Breast epithelium (tissue), 3 donors: ENCODE measurements around the gene PCARE.

Experiments used
- POLR2A ChIP-seq: fragments of 450-650 bp; IDR thresholded peaks from one replicate; pipeline ENCODE4 v1.6.1; 2016; ENCODE audit warnings: antibody characterized with exemption, mild to moderate bottlenecking, moderate library complexity
- POLR2AphosphoS5 ChIP-seq, 3 donors: sonication (generic); formaldehyde crosslinking; IDR thresholded peaks; one replicate each; pipeline ENCODE4 v1.6.1; 2017; ENCODE audit warnings: antibody characterized with exemption in 3 of 3
- TF ChIP-seq, protein P1 (sequence below), 3 donors: fragments of 450-650 bp; IDR thresholded peaks; one replicate each; pipeline ENCODE4 v1.5.1; 2016 to 2017; ENCODE audit warnings: antibody characterized with exemption in 3 of 3, mild to moderate bottlenecking in 3 of 3, moderate library complexity in 3 of 3

DNA sequence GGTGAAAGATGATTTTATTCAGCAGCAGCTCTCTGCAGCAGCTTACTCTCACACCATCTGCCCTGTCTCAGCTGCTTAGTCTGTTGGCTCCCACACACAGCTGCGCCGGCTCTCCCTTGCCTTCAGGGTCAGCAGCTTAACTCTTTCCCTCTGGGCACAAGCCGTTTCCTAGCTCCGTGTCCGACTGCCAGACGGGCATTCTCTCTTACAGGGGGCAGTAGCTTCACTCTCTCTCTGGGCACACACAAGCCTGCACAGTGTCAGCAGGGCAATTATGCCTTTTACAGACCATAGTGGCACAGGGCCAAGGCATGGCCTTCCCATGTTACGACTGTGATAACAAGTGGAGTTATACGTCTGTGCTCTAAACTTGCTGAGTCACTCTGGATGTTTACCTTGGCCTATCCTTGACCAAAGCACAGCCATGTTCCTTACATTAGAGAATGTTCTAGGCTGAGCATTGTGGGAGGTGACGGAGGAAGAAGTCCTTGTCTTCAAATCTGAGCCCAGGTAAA, 31.7 kb downstream of the PCARE start:
- TF ChIP-seq, protein P1, sequence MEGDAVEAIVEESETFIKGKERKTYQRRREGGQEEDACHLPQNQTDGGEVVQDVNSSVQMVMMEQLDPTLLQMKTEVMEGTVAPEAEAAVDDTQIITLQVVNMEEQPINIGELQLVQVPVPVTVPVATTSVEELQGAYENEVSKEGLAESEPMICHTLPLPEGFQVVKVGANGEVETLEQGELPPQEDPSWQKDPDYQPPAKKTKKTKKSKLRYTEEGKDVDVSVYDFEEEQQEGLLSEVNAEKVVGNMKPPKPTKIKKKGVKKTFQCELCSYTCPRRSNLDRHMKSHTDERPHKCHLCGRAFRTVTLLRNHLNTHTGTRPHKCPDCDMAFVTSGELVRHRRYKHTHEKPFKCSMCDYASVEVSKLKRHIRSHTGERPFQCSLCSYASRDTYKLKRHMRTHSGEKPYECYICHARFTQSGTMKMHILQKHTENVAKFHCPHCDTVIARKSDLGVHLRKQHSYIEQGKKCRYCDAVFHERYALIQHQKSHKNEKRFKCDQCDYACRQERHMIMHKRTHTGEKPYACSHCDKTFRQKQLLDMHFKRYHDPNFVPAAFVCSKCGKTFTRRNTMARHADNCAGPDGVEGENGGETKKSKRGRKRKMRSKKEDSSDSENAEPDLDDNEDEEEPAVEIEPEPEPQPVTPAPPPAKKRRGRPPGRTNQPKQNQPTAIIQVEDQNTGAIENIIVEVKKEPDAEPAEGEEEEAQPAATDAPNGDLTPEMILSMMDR (IDR thresholded peaks at IDR 0.05): no peak
- TF ChIP-seq POLR2A (no peak), POLR2AphosphoS5 (IDR thresholded peaks at IDR 0.05) (no peak)
